RPMI7951 (cell line): Measurements from ENCODE around the gene OCEL1. TPM values are rescaled to one million over a fixed set of nuclear protein-coding genes. Genes with fewer than 3 reads are reported as not detected.
"Not testable (repeated sequence)": the region's sequence is repeated elsewhere in the genome, so short reads cannot be mapped to it uniquely, and the experiment has no call there.

Source experiments
- DNase-seq: peaks from one replicate; pipeline ENCODE4 v3.0.0-alpha.2; 2012; ENCODE audit warnings: low read depth
- total RNA-seq: library from RNA; depleted of rRNA; stranded (reverse); fragments of >200 nt; shearing (Covaris generic); gene quantifications from 2 replicates; pipeline ENCODE4 v1.2.3, GENCODE V29; 2014; rRNA removed

OCEL1 gene, protein sequence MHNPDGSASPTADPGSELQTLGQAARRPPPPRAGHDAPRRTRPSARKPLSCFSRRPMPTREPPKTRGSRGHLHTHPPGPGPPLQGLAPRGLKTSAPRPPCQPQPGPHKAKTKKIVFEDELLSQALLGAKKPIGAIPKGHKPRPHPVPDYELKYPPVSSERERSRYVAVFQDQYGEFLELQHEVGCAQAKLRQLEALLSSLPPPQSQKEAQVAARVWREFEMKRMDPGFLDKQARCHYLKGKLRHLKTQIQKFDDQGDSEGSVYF
- total RNA-seq, result 5.1 and 8.1 TPM in 2 replicates

DNA sequence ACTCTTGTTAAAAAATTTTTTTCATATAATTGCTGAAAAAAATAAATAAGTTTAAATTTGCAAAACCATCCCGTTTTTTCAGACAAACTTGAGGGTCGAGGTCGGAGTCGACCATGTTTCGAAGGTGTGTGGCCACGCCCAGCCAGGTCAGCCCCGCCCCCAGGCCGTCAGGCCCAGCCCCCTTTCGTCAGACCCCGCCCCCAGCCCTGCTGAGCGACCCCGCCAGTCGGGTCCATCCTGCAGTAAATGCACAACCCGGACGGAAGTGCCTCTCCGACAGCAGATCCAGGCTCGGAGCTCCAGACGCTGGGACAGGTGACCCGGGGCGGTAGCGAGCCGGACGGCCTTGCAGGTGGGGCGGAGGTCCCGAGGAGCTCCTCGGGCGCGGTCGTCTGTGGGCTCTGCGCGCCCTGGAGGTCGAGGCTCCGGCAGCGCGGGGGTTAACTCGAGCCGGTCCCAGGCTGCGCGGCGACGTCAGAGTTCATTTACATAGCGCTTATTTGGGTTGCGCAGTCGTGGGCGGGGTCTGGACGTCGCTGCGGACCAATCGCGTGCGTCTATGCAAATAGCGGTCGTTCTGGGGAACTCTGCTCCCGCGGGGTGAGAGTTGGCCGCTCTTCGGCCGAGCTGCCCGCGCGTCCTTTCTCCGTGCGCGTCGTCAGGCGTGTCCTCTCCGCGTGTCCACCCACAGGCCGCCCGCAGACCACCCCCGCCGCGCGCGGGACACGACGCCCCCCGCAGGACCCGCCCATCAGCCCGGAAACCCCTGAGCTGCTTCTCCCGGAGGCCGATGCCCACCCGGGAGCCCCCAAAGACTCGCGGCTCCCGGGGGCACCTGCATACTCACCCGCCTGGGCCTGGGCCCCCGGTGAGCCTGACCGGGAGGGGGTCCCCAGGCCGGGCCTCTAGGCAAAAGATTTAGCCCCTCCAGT lies at the start of gene OCEL1:
OCEL1 (plus strand) TSS at position 225 of the 932 bp plus-strand sequence; CDS start at position 247, 22 bp downstream.
- DNase-seq, result peak; percentile 98

DNA sequence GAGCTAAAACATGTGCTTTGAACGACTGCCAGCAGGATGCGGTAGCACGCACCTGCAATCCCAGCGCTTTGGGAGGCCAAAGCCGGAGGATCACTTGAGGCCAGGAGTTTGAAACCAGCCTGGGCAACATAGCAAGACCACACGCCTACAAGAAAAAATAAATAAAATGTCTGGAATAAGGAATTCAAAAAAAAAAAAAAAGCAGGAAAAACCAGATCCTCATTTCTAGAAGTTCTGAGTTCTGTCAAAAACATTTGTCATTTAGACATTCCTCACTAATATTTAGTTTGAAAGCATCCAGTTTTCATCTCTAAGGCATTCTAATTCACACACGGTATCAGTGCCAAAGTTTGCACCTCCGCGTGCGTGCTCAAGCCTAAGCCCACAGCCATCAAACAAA lies 47.7 kb upstream of the OCEL1 start:
- DNase-seq, result no peak

- DNase-seq, result no peak
Observed at GRCh38 chr19:17180997-17181702, 44.9 kb upstream of the OCEL1 start.

DNA sequence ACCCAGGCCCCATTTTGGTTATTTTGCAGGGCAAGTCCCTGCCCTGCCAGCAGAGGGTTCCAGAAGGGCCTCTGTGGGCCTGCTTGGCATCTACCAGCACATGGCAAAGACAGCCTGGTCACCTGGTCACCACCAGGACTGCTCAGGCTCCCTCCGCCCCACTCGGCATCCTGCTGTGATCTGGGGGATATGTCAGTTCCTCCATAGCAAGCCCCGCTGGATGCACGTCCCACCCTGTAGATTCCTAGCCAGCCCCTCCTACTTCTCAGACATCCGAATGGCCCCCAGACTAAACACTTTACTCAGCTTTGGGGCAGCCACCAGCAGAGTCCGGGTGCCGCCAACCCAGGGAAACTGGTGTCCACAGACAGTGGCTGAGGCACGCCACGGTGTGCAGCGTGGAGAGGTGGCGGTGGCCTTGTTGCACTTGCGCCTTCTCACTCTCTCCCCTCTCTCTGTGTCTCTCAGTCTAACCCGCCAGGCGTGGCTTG lies 42.7 kb upstream of the OCEL1 start:
- no peak for DNase-seq

DNA sequence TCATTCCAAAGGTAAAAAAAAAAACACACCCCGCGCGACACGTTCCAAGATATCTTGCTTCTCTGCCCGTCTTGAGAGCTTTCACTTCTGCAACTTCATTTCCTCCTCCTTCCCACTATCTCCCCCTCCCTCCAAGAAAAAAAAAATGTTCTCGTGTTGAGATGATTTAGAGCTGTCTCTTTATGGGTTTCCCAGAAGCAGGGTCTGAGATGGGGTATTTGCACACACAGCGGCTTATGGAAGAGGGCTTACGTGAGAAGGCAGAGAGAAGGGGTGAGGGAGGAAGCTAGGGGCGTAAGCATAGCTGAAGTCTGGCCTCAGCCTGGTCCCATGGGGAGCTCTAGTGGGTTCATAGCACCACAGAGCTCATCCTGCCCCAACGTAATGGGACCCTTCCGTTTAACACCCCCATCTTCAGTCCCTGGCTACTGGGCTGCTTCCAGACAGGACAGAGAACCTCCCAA lies 42.1 kb upstream of the OCEL1 start:
- DNase-seq, result no peak

GRCh38 chr19:17184371-17184841 lies 41.6 kb upstream of the OCEL1 start:
- no peak for DNase-seq

- DNase-seq, result no peak
Observed at GRCh38 chr19:17185590-17185989, 40.4 kb upstream of the OCEL1 start.

GRCh38 chr19:17191736-17192135 lies 34.3 kb upstream of the OCEL1 start:
- not testable (repeated sequence) for DNase-seq

GRCh38 chr19:17192751-17193150 lies 33.3 kb upstream of the OCEL1 start:
- DNase-seq, result no peak

DNA sequence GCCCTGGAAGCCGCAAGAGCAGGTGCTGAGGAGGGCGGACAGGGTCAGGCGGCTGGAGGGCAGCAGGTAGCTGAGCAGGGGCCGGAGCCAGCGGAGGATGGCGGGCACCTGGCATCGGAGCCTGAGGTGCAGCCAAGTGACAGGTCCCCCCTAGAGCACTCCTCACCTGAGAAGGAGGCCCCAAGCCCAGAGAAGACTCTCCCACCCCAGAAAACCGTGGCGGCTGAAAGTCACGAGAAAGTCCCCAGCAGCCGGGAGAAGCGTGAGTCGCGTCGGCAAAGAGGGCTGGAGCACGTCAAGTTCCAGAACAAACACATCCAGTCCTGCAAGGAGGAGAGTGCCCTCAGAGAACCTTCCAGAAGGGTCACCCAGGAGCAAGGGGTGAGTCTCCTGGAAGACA lies 31.4 kb upstream of the OCEL1 start:
- no peak for DNase-seq

DNA sequence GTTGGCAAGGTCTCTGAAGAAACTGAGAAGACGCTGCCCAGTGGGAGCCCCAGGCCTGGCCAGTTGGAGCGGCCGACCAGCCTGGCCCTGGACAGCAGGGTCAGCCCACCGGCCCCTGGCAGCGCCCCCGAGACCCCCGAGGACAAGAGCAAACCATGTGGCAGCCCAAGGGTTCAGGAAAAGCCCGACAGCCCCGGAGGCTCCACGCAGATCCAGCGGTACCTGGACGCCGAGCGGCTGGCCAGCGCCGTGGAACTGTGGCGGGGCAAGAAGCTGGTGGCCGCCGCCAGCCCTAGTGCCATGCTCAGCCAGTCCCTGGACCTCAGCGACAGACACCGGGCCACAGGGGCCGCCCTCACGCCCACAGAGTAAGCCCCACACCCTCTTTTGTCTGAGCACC lies 30.9 kb upstream of the OCEL1 start:
- no peak for DNase-seq

GRCh38 chr19:17196610-17197009 lies 29.4 kb upstream of the OCEL1 start:
- DNase-seq, result no peak

GRCh38 chr19:17197666-17198065 lies 28.4 kb upstream of the OCEL1 start:
- no peak for DNase-seq

GRCh38 chr19:17200408-17201079 lies 25.5 kb upstream of the OCEL1 start:
- DNase-seq, result no peak

DNA sequence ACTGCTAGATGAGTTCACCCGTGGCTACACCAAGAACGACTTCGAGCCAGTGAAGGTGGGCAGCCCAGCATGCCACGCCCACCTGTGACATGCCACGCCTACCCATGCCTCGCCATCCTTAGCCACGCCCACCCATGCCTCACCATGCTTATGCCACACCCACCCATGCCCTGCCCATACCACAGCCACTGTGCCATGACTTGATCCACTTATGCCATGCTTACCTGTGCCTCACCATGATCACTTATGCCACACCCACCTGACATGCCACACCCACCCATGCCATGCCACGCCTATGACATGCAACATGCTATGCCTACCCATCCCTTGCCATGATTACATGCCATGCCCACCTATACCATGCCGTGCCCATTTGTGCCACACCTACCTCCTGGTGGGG lies 23.8 kb upstream of the OCEL1 start:
- DNase-seq, result no peak

DNA sequence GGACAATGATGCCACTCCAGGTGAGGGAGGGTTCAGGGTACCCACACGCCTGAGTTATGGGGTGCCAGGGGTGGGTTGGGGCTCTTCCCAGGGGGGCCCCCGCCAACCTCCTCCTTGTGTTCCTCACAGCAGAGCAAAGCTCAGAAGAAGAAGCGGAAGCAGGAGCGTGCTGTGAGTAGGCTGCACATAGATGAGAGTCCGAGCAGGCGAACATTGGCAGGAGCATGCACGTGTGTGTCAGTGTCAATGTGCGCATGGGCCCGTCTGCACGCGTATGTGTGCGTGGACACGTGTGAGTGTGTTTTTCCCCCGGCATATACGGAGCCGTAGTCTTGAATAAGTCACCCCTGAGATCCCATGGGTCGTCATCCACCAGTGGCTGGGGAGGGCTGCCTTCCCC lies 23.3 kb upstream of the OCEL1 start:
- DNase-seq, result no peak

DNA sequence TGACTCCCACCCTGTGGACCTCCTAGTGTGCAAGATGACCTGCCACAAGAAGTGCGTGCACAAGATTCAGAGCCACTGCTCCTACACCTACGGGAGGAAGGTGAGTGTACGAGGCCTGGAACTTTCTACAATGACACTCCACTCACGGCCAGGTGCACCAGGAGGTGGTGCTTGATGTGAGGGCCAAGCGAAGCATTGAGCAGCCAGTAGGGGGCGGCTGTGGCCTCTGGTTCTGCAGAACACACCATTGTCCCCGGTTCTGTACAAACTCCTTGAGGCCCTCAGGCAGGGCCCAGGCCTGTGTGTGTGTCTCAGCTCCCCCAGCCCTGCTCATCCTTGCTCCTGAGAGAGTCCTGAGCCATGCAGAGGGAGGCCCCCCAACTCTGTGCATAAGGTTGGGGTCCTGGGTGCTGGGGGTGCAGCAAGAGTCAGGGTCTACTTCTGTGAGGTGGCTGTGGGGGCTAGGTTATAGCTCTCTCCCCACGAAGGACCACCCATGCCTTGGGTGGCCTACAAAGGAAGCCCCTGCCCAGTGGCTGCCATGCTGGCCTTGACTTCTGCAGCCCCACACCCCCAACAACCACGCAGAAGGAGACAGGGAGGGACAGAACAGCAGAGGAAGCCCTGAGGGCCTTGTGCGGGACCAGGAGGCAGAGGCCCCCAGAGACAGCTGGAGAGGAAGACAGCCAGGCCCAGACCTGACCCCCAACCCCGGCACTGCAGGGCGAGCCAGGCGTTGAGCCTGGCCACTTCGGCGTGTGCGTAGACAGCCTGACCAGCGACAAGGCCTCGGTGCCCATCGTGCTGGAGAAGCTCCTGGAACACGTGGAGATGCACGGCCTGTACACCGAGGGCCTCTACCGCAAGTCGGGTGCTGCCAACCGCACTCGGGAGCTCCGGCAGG lies 20.5 kb upstream of the OCEL1 start:
- DNase-seq, result peak; percentile 49

GRCh38 chr19:17206736-17207581 lies 19.1 kb upstream of the OCEL1 start:
- DNase-seq, result no peak
